H1 (cell line): ENCODE results near the gene ZNF451. TPM values are rescaled to one million over a fixed set of nuclear protein-coding genes. Genes with fewer than 3 reads are reported as not detected.

Experiments used
- CTCF ChIA-PET: fragments of 300-600 bp; sonication (Branson Sonifier 250); formaldehyde crosslinking; loops from one replicate; lab custom pipeline; 2021; ENCODE audit not compliant: partially characterized antibody; lab: Charles Lee
- POLR2A ChIA-PET: fragments of 300-600 bp; sonication (Branson Sonifier 250); formaldehyde crosslinking; loops from one replicate; lab custom pipeline; 2021; ENCODE audit warnings: inconsistent platforms; ENCODE audit not compliant: partially characterized antibody; lab: Charles Lee
- DNase-seq, 2 experiments: peaks; one replicate each; pipeline versions ENCODE4 v3.0.0 to v3.0.0-alpha.2; 2010 to 2022; ENCODE audit warnings: low spot score in 2 of 2, low read depth in 1 of 2, mixed read lengths in 1 of 2
- FAIRE-seq: peaks from 2 replicates; lab custom pipeline; 2011; peaks lifted over from hg19 to GRCh38; lab: Jason Lieb, UNC
- H2AFZ ChIP-seq: 2 replicates; pipeline ENCODE4 v1.8.1; 2012; ENCODE audit warnings: low read length, inconsistent platforms
- H2AK5ac ChIP-seq: 2 replicates; pipeline ENCODE4 v1.6.1; 2013; ENCODE audit warnings: low read depth, low read length
- H2BK120ac ChIP-seq: replicated peaks from 2 replicates; pipeline ENCODE3; 2013; ENCODE audit warnings: low read depth, low read length, inconsistent platforms
- H2BK12ac ChIP-seq: 2 replicates; pipeline ENCODE4 v1.6.1; 2013; ENCODE audit warnings: low read depth, low read length
- H2BK15ac ChIP-seq: 2 replicates; pipeline ENCODE4 v1.6.1; 2013; ENCODE audit warnings: low read length
- H2BK20ac ChIP-seq: 2 replicates; pipeline ENCODE4 v1.6.1; 2013; ENCODE audit warnings: low read length
- H2BK5ac ChIP-seq: 2 replicates; pipeline ENCODE4 v1.6.1; 2013; ENCODE audit warnings: low read depth, low read length
- H3K14ac ChIP-seq: 2 replicates; pipeline ENCODE4 v1.6.1; 2013; ENCODE audit warnings: inconsistent platforms; ENCODE audit not compliant: insufficient read length
- H3K18ac ChIP-seq: 2 replicates; pipeline ENCODE4 v1.6.1; 2013; ENCODE audit warnings: low read length; ENCODE audit errors: extremely low read depth
- H3K23ac ChIP-seq: 2 replicates; pipeline ENCODE4 v1.6.1; 2013; ENCODE audit warnings: inconsistent platforms; ENCODE audit not compliant: insufficient read length
- H3K23me2 ChIP-seq: 2 replicates; pipeline ENCODE4 v1.6.1; 2013; ENCODE audit warnings: low read depth, low read length
- H3K27ac ChIP-seq: 2 replicates; pipeline ENCODE4 v1.6.1; 2011; ENCODE audit warnings: low read depth, low read length, inconsistent platforms
- H3K27me3 ChIP-seq, 4 experiments: replicated peaks in 1 of 4; 1 replicate in 1 of 4; 2 replicates in 3 of 4; pipeline versions ENCODE4 v1.6.1 to v1.8.1; 2011 to 2013; ENCODE audit warnings: low read length in 3 of 4, mild to moderate bottlenecking in 3 of 4, inconsistent platforms in 2 of 4, mixed read lengths in 2 of 4, moderate library complexity in 1 of 4; ENCODE audit not compliant: control insufficient read depth in 3 of 4, insufficient read depth in 3 of 4; ENCODE audit errors: extremely low read depth in 1 of 4
- H3K36me3 ChIP-seq, 4 experiments: 2 replicates each; pipeline versions ENCODE4 v1.6.1 to v1.8.1; 2011 to 2013; ENCODE audit warnings: mild to moderate bottlenecking in 4 of 4, low read length in 3 of 4, moderate library complexity in 2 of 4, control low read depth in 1 of 4, inconsistent platforms in 1 of 4; ENCODE audit not compliant: insufficient read depth in 4 of 4, control insufficient read depth in 2 of 4
- H3K4ac ChIP-seq: replicated peaks from 2 replicates; pipeline ENCODE3; 2013; ENCODE audit warnings: low read length, low read depth, mixed read lengths, inconsistent platforms; ENCODE audit not compliant: insufficient read length
- H3K4me1 ChIP-seq, 4 experiments: replicated peaks in 1 of 4; 1 replicate in 1 of 4; 2 replicates in 3 of 4; pipeline versions ENCODE4 v1.6.1 to v1.8.1; 2011 to 2013; ENCODE audit warnings: low read length in 3 of 4, inconsistent platforms in 2 of 4, mixed read lengths in 1 of 4; ENCODE audit not compliant: insufficient read depth in 4 of 4, control insufficient read depth in 3 of 4
- H3K4me2 ChIP-seq, 2 experiments: 2 replicates each; pipeline versions ENCODE4 v1.6.1 to v1.8.1; 2011 to 2013; ENCODE audit warnings: low read depth in 2 of 2, low read length in 2 of 2, control low read depth in 1 of 2, inconsistent platforms in 1 of 2, mild to moderate bottlenecking in 1 of 2; ENCODE audit not compliant: insufficient read depth in 1 of 2
- H3K4me3 ChIP-seq, 4 experiments: fragments of 200-600, 300-600 bp in 1 of 4; sonication (generic), shearing (Covaris generic), sonication (Bioruptor Twin) in 1 of 4; 2 replicates each; pipeline versions ENCODE4 v1.5.1 to v1.8.1; 2011 to 2016; ENCODE audit warnings: low read length in 4 of 4, low read depth in 3 of 4, control low read depth in 2 of 4, inconsistent platforms in 2 of 4, mild to moderate bottlenecking in 2 of 4, mixed read lengths in 1 of 4, moderate library complexity in 1 of 4; ENCODE audit not compliant: insufficient read depth in 2 of 4; ENCODE audit errors: extremely low read depth in 1 of 4
- H3K56ac ChIP-seq: replicated peaks from 2 replicates; pipeline ENCODE3; 2013; ENCODE audit warnings: low read depth, mild to moderate bottlenecking, mixed read lengths, low read length, inconsistent platforms; ENCODE audit not compliant: insufficient read length
- H3K79me1 ChIP-seq: 2 replicates; pipeline ENCODE4 v1.6.1; 2013; ENCODE audit warnings: low read depth, low read length, control low read depth
- H3K79me2 ChIP-seq, 2 experiments: 2 replicates each; pipeline versions ENCODE4 v1.6.1 to v1.8.1; 2012 to 2013; ENCODE audit warnings: low read length in 2 of 2, mild to moderate bottlenecking in 2 of 2, inconsistent platforms in 1 of 2; ENCODE audit not compliant: insufficient read depth in 2 of 2, control insufficient read depth in 1 of 2
- H3K9ac ChIP-seq, 4 experiments: replicated peaks in 1 of 4; 1 replicate in 1 of 4; 2 replicates in 3 of 4; pipeline versions ENCODE4 v1.6.1 to v1.8.1; 2011 to 2013; ENCODE audit warnings: low read depth in 3 of 4, low read length in 3 of 4, control low read depth in 2 of 4, mild to moderate bottlenecking in 2 of 4, moderate library complexity in 2 of 4, inconsistent platforms in 1 of 4; ENCODE audit errors: extremely low read depth in 1 of 4
- H3K9me3 ChIP-seq, 2 experiments: 2 replicates each; pipeline versions ENCODE4 v1.6.1 to v1.8.1; 2012 to 2013; ENCODE audit warnings: mild to moderate bottlenecking in 2 of 2, moderate library complexity in 2 of 2, control low read depth in 1 of 2, inconsistent platforms in 1 of 2, low read depth in 1 of 2, low read length in 1 of 2, mixed read lengths in 1 of 2; ENCODE audit not compliant: insufficient read depth in 2 of 2
- H4K20me1 ChIP-seq, 2 experiments: replicated peaks in 1 of 2; 2 replicates each; pipeline versions ENCODE3 to v1.8.1; 2011 to 2013; ENCODE audit warnings: inconsistent platforms in 2 of 2, low read length in 2 of 2, mild to moderate bottlenecking in 1 of 2; ENCODE audit not compliant: insufficient read depth in 2 of 2, control insufficient read depth in 1 of 2
- H4K5ac ChIP-seq: 2 replicates; pipeline ENCODE4 v1.6.1; 2013; ENCODE audit warnings: low read length, low read depth, mixed read lengths, inconsistent platforms; ENCODE audit not compliant: insufficient read length
- H4K8ac ChIP-seq: 2 replicates; pipeline ENCODE4 v1.8.0; 2013; ENCODE audit warnings: mild to moderate bottlenecking, moderate library complexity, low read length, inconsistent platforms; ENCODE audit not compliant: insufficient read depth; ENCODE audit errors: extremely low read depth
- H4K91ac ChIP-seq: replicated peaks from 2 replicates; pipeline ENCODE3; 2013; ENCODE audit warnings: low read length, mixed read lengths, inconsistent platforms; ENCODE audit not compliant: insufficient read length
- CBX8 ChIP-seq: fragments of 300-800, 300-1000 bp; sonication (generic); IDR thresholded peaks from 2 replicates; pipeline ENCODE4 v1.7.1; 2016; ENCODE audit warnings: low read depth, low read length, borderline replicate concordance
- EZH2 ChIP-seq: fragments of 200-600 bp; sonication (generic); IDR thresholded peaks from 2 replicates; pipeline ENCODE4 v1.7.1; 2012; ENCODE audit warnings: low read depth, mild to moderate bottlenecking, moderate library complexity, low read length, inconsistent platforms; ENCODE audit not compliant: severe bottlenecking
- GABPA ChIP-seq: IDR thresholded peaks from 2 replicates; pipeline ENCODE4 v1.6.1; 2011; ENCODE audit warnings: mild to moderate bottlenecking, low read length, moderate library complexity, borderline replicate concordance; ENCODE audit not compliant: insufficient read depth
- JUN ChIP-seq: IDR thresholded peaks from 2 replicates; pipeline ENCODE4 v1.6.1; 2011; ENCODE audit warnings: low read depth, mild to moderate bottlenecking, improper control_type of control experiment, low read length
- JUND ChIP-seq: IDR thresholded peaks from 2 replicates; pipeline ENCODE4 v1.6.1; 2011; ENCODE audit warnings: mild to moderate bottlenecking, improper control_type of control experiment, low read length
- PHF8 ChIP-seq: fragments of 200-600 bp; sonication (generic); conservative IDR thresholded peaks from 2 replicates; pipeline ENCODE4 v1.7.1; 2012; ENCODE audit warnings: low read depth, mild to moderate bottlenecking, inconsistent platforms, low read length, moderate library complexity
- POU5F1 ChIP-seq: IDR thresholded peaks from 2 replicates; pipeline ENCODE4 v1.6.1; 2011; ENCODE audit warnings: low read depth, mild to moderate bottlenecking, low read length, moderate library complexity
- SRF ChIP-seq: IDR thresholded peaks from 2 replicates; pipeline ENCODE4 v1.6.1; 2011; ENCODE audit warnings: mild to moderate bottlenecking, low read depth, low read length, moderate library complexity
- TAF1 ChIP-seq: IDR thresholded peaks from 2 replicates; pipeline ENCODE4 v1.6.1; 2011; ENCODE audit warnings: mild to moderate bottlenecking, low read depth, low read length
- TAF7 ChIP-seq: optimal IDR thresholded peaks from 2 replicates; pipeline ENCODE3; 2011; ENCODE audit warnings: low read depth, mild to moderate bottlenecking, inconsistent platforms, low read length, moderate library complexity, borderline replicate concordance
- TEAD4 ChIP-seq: IDR thresholded peaks from 2 replicates; pipeline ENCODE4 v1.6.1; 2012; ENCODE audit warnings: low read depth, low read length, inconsistent platforms, mixed read lengths
- YY1 ChIP-seq: IDR thresholded peaks from 2 replicates; pipeline ENCODE4 v1.6.1; 2011; ENCODE audit warnings: low read depth, mild to moderate bottlenecking, low read length
- WGBS, 2 experiments: shearing (Covaris generic) in 1 of 2; methylation state at CpG; one replicate each; pipeline versions ENCODE4 v1.1.6 to v1.1.7; 2013 to 2015; ENCODE audit warnings: low lambda C conversion rate in 2 of 2, mixed read lengths in 2 of 2, inconsistent platforms in 1 of 2, low coverage in 1 of 2, missing lambda C conversion rate in 1 of 2; ENCODE audit not compliant: insufficient replicate concordance in 2 of 2, insufficient coverage in 1 of 2, insufficient read length in 1 of 2; ENCODE audit errors: extremely low coverage in 1 of 2, missing lambda C conversion rate in 1 of 2; 5-methylcytosine and 5-hydroxymethylcytosine counted together
- polyA plus RNA-seq, 7 experiments: library from polyadenylated mRNA; depleted of rRNA in 3 of 7; stranded (reverse) in 5 of 7; unstranded in 2 of 7; fragments of >200 nt in 5 of 7; fragments of 200-250 nt in 2 of 7; gene quantifications; 1 replicate in 5 of 7; 2 replicates in 1 of 7; 4 replicates in 1 of 7; pipeline versions ENCODE4 v1.2.1 to v1.2.3, GENCODE V29; 2011 to 2013; ENCODE audit warnings: missing spikeins in 2 of 7, mixed read lengths in 2 of 7
- total RNA-seq: library from RNA; stranded (reverse); fragmentation: NEBNext Ultra II Directional; extraction: Animal tissue kit (Norgen Biotek cat#: 25700); gene quantifications from 2 replicates; pipeline ENCODE4 v1.2.1, GENCODE V29; 2021

The ZNF451 gene
- total and polyA plus RNA-seq, 2 of the 8 experiments (the other 6 are each of a cell fraction or from before 2014, with no cell fraction given), result 10.7 to 56.8 TPM

DNA sequence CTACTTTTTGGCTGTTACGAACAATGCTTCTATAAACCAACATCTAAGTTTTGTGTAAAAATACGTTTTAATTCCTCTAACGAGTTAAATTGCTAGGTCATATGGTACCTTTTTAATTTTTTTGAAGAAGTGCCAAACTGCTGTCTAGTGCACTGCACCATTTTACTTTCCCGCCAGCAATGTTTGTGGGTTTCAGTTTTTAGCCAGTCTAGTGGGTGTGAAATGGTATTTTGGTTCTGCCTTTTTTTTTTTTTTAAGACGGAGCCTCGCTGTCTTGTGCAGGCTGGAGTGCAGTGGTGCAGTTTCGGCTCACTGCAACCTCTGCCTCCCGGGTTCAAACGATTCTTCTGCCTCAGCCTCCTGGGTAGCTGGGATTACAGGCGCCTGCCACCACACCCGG lies 48.0 kb downstream of the ZNF451 start:
- Histone ChIP-seq H3K18ac (no peak overlapping the region), H3K36me3 (peaks cover 0 to 28% (median 2%) of the 10 kb centered on the region in 4 experiments; a peak in 2 of 8 replicates), H3K23ac (no peak overlapping the region), H4K5ac (no peak overlapping the region), H3K14ac (no peak overlapping the region), H2AFZ (no peak overlapping the region), H3K9ac (no peak overlapping the region), H3K79me2 (no peaks in the 10 kb centered on the region), H3K27ac (no peak overlapping the region), H2AK5ac (no peak overlapping the region), H3K27me3 (no peaks in the 10 kb centered on the region), H2BK5ac (no peak overlapping the region), H3K4me2 (no peak overlapping the region), H2BK15ac (no peak overlapping the region), H3K79me1 (no peaks in the 10 kb centered on the region), H4K91ac (no peak overlapping the region), H3K56ac (no peak overlapping the region), H3K9me3 (no peaks in the 10 kb centered on the region), H3K4me1 (no peaks in the 10 kb centered on the region), H3K4me3 (no peak overlapping the region), H2BK12ac (no peak overlapping the region), H2BK20ac (no peak overlapping the region), H4K20me1 (no peaks in the 10 kb centered on the region), H3K23me2 (no peaks in the 10 kb centered on the region), H4K8ac (no peak overlapping the region), H2BK120ac (no peak overlapping the region), H3K4ac (no peak overlapping the region)
- CTCF ChIA-PET, result no interaction called here
- 88% methylated on average over 11 of the region's 11 CpGs; no CpG with 5 or more reads in 1 of the 2 experiments for WGBS, 2 experiments
- TF ChIP-seq TEAD4 (no peak), YY1 (no peak), POU5F1 (no peak), CBX8 (no peak), JUN (no peak), GABPA (no peak), EZH2 (no peak), PHF8 (no peak), JUND (no peak), TAF1 (no peak), TAF7 (no peak), SRF (no peak)
- POLR2A ChIA-PET, result no interaction called here
- no peak for DNase-seq
- FAIRE-seq, result no peak
